ENCODE results near the gene CAMK1D. TPM values are rescaled to one million over a fixed set of nuclear protein-coding genes. Genes with fewer than 3 reads are reported as not detected.

CAMK1D gene
- polyA plus RNA-seq, 1 of the 3 experiments (the other 2 are of a cell fraction) = 4.1 TPM

DNA sequence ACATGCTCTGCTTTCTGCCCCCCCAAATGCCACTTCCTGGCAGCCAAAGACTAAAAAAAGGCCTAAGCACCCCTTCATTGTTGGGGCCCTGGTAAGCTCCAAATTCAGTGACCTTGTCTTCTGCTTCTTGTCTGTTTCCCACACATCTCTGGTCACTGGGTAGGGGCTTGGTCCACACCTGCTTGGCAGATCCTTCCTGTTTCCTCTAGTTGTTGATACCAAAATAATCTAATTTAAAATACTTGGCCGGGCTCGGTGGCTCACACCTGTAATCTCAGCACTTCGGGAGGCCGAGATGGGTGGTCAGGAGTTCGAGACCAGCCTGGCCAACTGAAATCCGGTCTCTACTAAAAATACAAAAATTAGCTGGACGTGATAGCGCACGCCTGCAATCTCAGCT lies 130.6 kb downstream of the CAMK1D start:
- ChIA-PET CTCF (no interaction called here), POLR2A (no interaction called here)
- H3K9ac ChIP-seq = no peak overlapping the region
- no peaks in the 10 kb centered on the region for H3K27me3 ChIP-seq (ENCODE audit: insufficient read depth)
- no peak overlapping the region for H3K27ac ChIP-seq (ENCODE audit: low read depth in 2 of 2, low read length in 1 of 2)
- H3K4me1 ChIP-seq (ENCODE audit: control insufficient read depth in 1 of 2, insufficient read depth in 2 of 2, low read depth in 1 of 2, low read length in 1 of 2) = no peaks in the 10 kb centered on the region; a peak in 1 of 4 replicates
- H3F3A ChIP-seq (replicated peaks; ENCODE audit: insufficient read depth) = no peaks in the 10 kb centered on the region
- 83% methylated on average over 9 of the region's 9 CpGs for WGBS (ENCODE audit: low lambda C conversion rate)
- H2AFZ ChIP-seq (ENCODE audit: low read depth) = no peak overlapping the region
- no peak overlapping the region for H3K4me3 ChIP-seq (ENCODE audit: low read depth in 2 of 2, low read length in 1 of 2)
- H3K9me3 ChIP-seq = no peaks in the 10 kb centered on the region
- no peaks in the 10 kb centered on the region for H3K9me2 ChIP-seq
- no peaks in the 10 kb centered on the region for H4K20me1 ChIP-seq (ENCODE audit: insufficient read depth)
- H3K4me2 ChIP-seq = no peak overlapping the region
- TF ChIP-seq GABPA (IDR thresholded peaks at IDR 0.05; ENCODE audit: low read depth) (no peak), FOSL2 (IDR thresholded peaks at IDR 0.05; ENCODE audit: borderline replicate concordance, low read depth) (no peak), YY1 (IDR thresholded peaks at IDR 0.05; ENCODE audit: low read depth) (no peak), TCF12 (IDR thresholded peaks at IDR 0.05) (no peak), FOXJ3 (CRISPR knock-in tag; IDR thresholded peaks at IDR 0.05) (no peak), RCOR1 (IDR thresholded peaks at IDR 0.05; ENCODE audit: low read length) (no peak), GATA2 (CRISPR knock-in tag; IDR thresholded peaks at IDR 0.05) (no peak), RAD21 (IDR thresholded peaks at IDR 0.05; ENCODE audit: low read length) (no peak)
- TF ChIP-seq, protein P1, sequence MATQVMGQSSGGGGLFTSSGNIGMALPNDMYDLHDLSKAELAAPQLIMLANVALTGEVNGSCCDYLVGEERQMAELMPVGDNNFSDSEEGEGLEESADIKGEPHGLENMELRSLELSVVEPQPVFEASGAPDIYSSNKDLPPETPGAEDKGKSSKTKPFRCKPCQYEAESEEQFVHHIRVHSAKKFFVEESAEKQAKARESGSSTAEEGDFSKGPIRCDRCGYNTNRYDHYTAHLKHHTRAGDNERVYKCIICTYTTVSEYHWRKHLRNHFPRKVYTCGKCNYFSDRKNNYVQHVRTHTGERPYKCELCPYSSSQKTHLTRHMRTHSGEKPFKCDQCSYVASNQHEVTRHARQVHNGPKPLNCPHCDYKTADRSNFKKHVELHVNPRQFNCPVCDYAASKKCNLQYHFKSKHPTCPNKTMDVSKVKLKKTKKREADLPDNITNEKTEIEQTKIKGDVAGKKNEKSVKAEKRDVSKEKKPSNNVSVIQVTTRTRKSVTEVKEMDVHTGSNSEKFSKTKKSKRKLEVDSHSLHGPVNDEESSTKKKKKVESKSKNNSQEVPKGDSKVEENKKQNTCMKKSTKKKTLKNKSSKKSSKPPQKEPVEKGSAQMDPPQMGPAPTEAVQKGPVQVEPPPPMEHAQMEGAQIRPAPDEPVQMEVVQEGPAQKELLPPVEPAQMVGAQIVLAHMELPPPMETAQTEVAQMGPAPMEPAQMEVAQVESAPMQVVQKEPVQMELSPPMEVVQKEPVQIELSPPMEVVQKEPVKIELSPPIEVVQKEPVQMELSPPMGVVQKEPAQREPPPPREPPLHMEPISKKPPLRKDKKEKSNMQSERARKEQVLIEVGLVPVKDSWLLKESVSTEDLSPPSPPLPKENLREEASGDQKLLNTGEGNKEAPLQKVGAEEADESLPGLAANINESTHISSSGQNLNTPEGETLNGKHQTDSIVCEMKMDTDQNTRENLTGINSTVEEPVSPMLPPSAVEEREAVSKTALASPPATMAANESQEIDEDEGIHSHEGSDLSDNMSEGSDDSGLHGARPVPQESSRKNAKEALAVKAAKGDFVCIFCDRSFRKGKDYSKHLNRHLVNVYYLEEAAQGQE (IDR thresholded peaks at IDR 0.05; ENCODE audit: low read depth, low read length) = no peak
- TF ChIP-seq, protein P2, sequence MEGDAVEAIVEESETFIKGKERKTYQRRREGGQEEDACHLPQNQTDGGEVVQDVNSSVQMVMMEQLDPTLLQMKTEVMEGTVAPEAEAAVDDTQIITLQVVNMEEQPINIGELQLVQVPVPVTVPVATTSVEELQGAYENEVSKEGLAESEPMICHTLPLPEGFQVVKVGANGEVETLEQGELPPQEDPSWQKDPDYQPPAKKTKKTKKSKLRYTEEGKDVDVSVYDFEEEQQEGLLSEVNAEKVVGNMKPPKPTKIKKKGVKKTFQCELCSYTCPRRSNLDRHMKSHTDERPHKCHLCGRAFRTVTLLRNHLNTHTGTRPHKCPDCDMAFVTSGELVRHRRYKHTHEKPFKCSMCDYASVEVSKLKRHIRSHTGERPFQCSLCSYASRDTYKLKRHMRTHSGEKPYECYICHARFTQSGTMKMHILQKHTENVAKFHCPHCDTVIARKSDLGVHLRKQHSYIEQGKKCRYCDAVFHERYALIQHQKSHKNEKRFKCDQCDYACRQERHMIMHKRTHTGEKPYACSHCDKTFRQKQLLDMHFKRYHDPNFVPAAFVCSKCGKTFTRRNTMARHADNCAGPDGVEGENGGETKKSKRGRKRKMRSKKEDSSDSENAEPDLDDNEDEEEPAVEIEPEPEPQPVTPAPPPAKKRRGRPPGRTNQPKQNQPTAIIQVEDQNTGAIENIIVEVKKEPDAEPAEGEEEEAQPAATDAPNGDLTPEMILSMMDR (IDR thresholded peaks at IDR 0.05) = no peak
- H3K36me3 ChIP-seq (replicated peaks in 1 of 2; ENCODE audit: control insufficient read depth in 1 of 2, insufficient read depth in 2 of 2, low read length in 1 of 2) = no peaks in the 10 kb centered on the region
- H3K79me2 ChIP-seq (ENCODE audit: insufficient read depth) = no peaks in the 10 kb centered on the region
- no peak for DNase-seq

DNA sequence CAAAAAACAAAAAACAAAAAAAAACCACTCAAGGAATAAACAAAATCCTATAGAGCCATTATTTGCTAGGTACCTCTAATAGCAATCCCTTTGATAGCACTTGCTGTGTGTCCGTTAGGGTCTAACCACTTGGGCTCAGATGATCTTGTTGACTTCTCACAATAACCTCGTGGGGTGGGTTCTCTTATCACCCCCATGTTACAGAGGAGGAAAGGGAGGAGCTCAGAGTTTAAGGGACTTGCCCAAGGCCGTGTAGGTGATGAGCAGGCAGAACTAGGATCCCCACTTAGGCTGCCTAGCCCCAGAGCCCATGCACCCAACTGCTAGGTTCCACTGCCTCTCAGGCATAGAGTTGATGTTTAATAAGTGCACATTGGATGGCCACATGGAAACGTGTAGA lies 131.1 kb downstream of the CAMK1D start:
- POLR2A ChIA-PET = no interaction called here

More for the DNA sequence above, 131.1 kb downstream of the CAMK1D start:
- no peak overlapping the region for H3K27ac ChIP-seq (ENCODE audit: low read depth in 2 of 2, low read length in 1 of 2)
- no peak overlapping the region for H3K4me3 ChIP-seq (ENCODE audit: low read depth in 2 of 2, low read length in 1 of 2)
- no peaks in the 10 kb centered on the region for H3K27me3 ChIP-seq (ENCODE audit: insufficient read depth)
- no peaks in the 10 kb centered on the region for H3K36me3 ChIP-seq (replicated peaks in 1 of 2; ENCODE audit: control insufficient read depth in 1 of 2, insufficient read depth in 2 of 2, low read length in 1 of 2)
- H3K9me3 ChIP-seq = no peaks in the 10 kb centered on the region
- no peaks in the 10 kb centered on the region for H3K79me2 ChIP-seq (ENCODE audit: insufficient read depth)
- 73% methylated on average over 4 of the region's 4 CpGs for WGBS (ENCODE audit: low lambda C conversion rate)
- no peaks in the 10 kb centered on the region for H4K20me1 ChIP-seq (ENCODE audit: insufficient read depth)
- H3F3A ChIP-seq (replicated peaks; ENCODE audit: insufficient read depth) = no peaks in the 10 kb centered on the region
- H3K9me2 ChIP-seq = no peaks in the 10 kb centered on the region
- CTCF ChIA-PET = no interaction called here
- no peak overlapping the region for H2AFZ ChIP-seq (ENCODE audit: low read depth)
- DNase-seq = no peak
- no peak overlapping the region for H3K4me2 ChIP-seq
- TF ChIP-seq NFIC (IDR thresholded peaks at IDR 0.05; ENCODE audit: borderline replicate concordance) (no peak), JUND (IDR thresholded peaks at IDR 0.05) (no peak), GATA2 (CRISPR knock-in tag; IDR thresholded peaks at IDR 0.05) (no peak), YY1 (IDR thresholded peaks at IDR 0.05; ENCODE audit: low read depth) (no peak), NRF1 (IDR thresholded peaks at IDR 0.05; ENCODE audit: low read depth, low read length) (no peak), RFX5 (IDR thresholded peaks at IDR 0.05; ENCODE audit: low read length) (no peak), ELF1 (IDR thresholded peaks at IDR 0.05) (no peak), FOXJ3 (CRISPR knock-in tag; IDR thresholded peaks at IDR 0.05) (no peak), TCF12 (IDR thresholded peaks at IDR 0.05) (no peak), RCOR1 (IDR thresholded peaks at IDR 0.05; ENCODE audit: low read length) (no peak), MXI1 (IDR thresholded peaks at IDR 0.05; ENCODE audit: low read depth, low read length) (no peak), CHD2 (IDR thresholded peaks at IDR 0.05; ENCODE audit: low read length, partially characterized antibody) (no peak), EP300 (IDR thresholded peaks at IDR 0.05; ENCODE audit: borderline replicate concordance in 1 of 2, low read depth in 1 of 2, low read length in 1 of 2) (no peak), RXRA (IDR thresholded peaks at IDR 0.05; ENCODE audit: borderline replicate concordance, low read depth) (no peak), POLR2AphosphoS5 (IDR thresholded peaks at IDR 0.05; ENCODE audit: low read depth, low read length) (no peak), RAD21 (IDR thresholded peaks at IDR 0.05; ENCODE audit: low read length) (no peak), SMC3 (IDR thresholded peaks at IDR 0.05; ENCODE audit: low read depth, low read length) (no peak)
- TF ChIP-seq, protein P3, sequence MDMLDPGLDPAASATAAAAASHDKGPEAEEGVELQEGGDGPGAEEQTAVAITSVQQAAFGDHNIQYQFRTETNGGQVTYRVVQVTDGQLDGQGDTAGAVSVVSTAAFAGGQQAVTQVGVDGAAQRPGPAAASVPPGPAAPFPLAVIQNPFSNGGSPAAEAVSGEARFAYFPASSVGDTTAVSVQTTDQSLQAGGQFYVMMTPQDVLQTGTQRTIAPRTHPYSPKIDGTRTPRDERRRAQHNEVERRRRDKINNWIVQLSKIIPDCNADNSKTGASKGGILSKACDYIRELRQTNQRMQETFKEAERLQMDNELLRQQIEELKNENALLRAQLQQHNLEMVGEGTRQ (IDR thresholded peaks at IDR 0.05; ENCODE audit: borderline replicate concordance, low read depth, low read length) = no peak
- no peak overlapping the region for H3K9ac ChIP-seq
- H3K4me1 ChIP-seq (ENCODE audit: control insufficient read depth in 1 of 2, insufficient read depth in 2 of 2, low read depth in 1 of 2, low read length in 1 of 2) = no peaks in the 10 kb centered on the region; a peak in 1 of 4 replicates

Measured in SK-N-SH (cell line).